Ishikawa (cell line): Measurements from ENCODE around the gene ZNF883.

ENCODE experiments used
- CEBPB ChIP-seq: IDR thresholded peaks from 2 replicates; pipeline ENCODE4 v1.6.1; 2012
- EGR1 ChIP-seq: IDR thresholded peaks from 2 replicates; pipeline ENCODE4 v1.6.1; 2012
- EP300 ChIP-seq: IDR thresholded peaks from 2 replicates; pipeline ENCODE4 v1.6.1; 2012; ENCODE audit warnings: borderline replicate concordance
- FOXM1 ChIP-seq: IDR thresholded peaks from 2 replicates; pipeline ENCODE4 v1.6.1; 2012; ENCODE audit warnings: low read depth, borderline replicate concordance
- TAF1 ChIP-seq: IDR thresholded peaks from 2 replicates; pipeline ENCODE4 v1.6.1; 2012; ENCODE audit warnings: low read depth, mild to moderate bottlenecking
- TEAD4 ChIP-seq: IDR thresholded peaks from 2 replicates; pipeline ENCODE4 v1.6.1; 2012
- YY1 ChIP-seq: IDR thresholded peaks from 2 replicates; pipeline ENCODE4 v1.6.1; 2012; ENCODE audit warnings: low read depth
- TF ChIP-seq, protein P1 (sequence below): IDR thresholded peaks from 2 replicates; pipeline ENCODE4 v1.6.1; 2012
- TF ChIP-seq, protein P2 (sequence below): IDR thresholded peaks from 2 replicates; pipeline ENCODE4 v1.6.1; 2012; ENCODE audit warnings: low read depth, mild to moderate bottlenecking

- no peak for TF ChIP-seq EP300
- TF ChIP-seq EGR1, result no peak
- TF ChIP-seq CEBPB, result no peak
- no peak for TF ChIP-seq FOXM1
- TF ChIP-seq YY1, result no peak
- no peak for TF ChIP-seq TEAD4
- TF ChIP-seq, protein P1, sequence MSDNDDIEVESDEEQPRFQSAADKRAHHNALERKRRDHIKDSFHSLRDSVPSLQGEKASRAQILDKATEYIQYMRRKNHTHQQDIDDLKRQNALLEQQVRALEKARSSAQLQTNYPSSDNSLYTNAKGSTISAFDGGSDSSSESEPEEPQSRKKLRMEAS, result no peak
- TF ChIP-seq TAF1, result no peak
- TF ChIP-seq, protein P2, sequence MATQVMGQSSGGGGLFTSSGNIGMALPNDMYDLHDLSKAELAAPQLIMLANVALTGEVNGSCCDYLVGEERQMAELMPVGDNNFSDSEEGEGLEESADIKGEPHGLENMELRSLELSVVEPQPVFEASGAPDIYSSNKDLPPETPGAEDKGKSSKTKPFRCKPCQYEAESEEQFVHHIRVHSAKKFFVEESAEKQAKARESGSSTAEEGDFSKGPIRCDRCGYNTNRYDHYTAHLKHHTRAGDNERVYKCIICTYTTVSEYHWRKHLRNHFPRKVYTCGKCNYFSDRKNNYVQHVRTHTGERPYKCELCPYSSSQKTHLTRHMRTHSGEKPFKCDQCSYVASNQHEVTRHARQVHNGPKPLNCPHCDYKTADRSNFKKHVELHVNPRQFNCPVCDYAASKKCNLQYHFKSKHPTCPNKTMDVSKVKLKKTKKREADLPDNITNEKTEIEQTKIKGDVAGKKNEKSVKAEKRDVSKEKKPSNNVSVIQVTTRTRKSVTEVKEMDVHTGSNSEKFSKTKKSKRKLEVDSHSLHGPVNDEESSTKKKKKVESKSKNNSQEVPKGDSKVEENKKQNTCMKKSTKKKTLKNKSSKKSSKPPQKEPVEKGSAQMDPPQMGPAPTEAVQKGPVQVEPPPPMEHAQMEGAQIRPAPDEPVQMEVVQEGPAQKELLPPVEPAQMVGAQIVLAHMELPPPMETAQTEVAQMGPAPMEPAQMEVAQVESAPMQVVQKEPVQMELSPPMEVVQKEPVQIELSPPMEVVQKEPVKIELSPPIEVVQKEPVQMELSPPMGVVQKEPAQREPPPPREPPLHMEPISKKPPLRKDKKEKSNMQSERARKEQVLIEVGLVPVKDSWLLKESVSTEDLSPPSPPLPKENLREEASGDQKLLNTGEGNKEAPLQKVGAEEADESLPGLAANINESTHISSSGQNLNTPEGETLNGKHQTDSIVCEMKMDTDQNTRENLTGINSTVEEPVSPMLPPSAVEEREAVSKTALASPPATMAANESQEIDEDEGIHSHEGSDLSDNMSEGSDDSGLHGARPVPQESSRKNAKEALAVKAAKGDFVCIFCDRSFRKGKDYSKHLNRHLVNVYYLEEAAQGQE, result no peak
Observed at GRCh38 chr9:112914524-112914923, 97.5 kb downstream of the ZNF883 start.
